Superior temporal gyrus (tissue), 1 donor: Measurements from ENCODE around the gene TAS2R39.
"Not testable (repeated sequence)": the region's sequence is repeated elsewhere in the genome, so short reads cannot be mapped to it uniquely, and the experiment has no call there.

Source experiments
- DNase-seq: peaks from one replicate; pipeline ENCODE4 v3.0.0-alpha.2; 2016; ENCODE audit errors: extremely low spot score

The TAS2R39 gene

DNA sequence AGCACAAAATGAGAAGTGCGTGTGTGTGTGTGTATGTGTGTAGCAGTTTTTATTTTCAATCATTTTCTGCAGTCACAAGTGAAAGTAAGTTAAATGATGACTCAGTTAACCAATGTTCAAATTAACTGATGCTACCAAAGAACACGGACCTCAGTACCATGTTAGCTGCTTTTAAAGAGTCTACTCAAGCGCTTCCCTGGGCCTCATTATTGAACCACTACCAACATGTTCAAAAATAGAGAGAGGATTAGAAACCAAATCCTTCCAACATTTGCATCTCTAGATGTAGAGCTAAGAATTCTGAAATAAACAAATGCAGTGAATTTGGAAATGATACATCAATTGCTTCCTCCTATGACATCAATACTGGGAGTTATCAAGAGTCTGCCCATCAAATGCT is at the start of gene TAS2R39:
TSS of gene TAS2R39 (plus strand) at position 396 of the 400 bp plus-strand sequence. CDS start at position 396, 0 bp downstream.
- DNase-seq = no peak

DNA sequence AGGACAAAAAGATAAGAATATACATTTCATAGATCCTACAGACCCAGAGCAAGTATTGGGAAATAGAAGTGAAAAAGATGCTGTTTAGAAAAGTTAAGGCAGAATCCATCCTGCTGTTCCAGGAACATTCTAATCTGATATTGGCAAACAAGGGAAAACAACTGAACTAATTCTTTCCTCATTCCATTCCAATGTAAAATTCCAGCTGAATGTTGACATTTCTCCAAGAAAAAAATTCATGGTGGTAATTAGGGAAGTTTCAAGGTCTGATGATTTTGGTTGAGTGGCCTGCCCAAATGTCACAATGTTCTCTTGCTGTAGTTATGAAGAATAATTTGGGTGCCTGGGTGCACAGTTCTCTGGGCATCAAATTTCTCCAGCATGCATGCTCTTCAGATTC is 36.1 kb upstream of the TAS2R39 start:
- DNase-seq = no peak

DNA sequence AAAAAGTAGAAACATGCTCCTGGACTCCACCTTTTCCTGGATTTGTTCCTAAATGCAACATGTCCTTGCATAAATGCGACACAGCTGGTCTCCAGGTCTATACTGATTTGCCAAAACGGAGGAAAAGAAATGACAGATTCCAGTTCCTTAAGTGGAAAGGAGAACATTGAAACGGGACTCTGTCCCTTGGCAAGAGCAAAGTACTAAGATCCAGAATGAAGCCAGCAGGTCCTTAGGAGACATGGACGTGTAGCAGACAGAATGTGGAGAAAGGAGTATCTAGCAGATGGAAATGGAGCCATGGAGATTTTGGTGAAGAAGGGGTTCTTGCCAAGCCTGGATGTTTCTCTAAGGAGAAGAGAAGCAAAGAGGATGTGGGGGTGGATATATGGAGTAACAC is 35.2 kb upstream of the TAS2R39 start:
- no peak for DNase-seq

DNA sequence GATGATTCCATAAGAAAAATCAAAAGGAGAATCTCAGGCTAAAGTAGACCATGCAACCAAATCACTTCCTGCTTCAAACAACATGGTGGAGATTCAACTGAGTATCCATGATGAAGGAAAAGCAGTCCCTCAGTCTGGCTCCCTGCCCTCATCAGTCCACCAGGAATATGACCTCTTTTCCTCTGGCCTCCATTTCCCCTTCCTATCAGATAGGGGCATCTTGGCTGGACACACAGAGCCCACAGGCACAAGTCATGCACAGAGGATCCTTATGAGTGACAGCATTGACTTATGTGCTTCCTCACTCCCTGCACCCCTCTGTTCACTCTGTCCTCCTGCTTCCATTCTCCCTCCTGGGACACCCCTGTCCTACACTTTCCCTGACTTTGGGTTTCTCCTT is 34.6 kb upstream of the TAS2R39 start:
- no peak for DNase-seq

DNA sequence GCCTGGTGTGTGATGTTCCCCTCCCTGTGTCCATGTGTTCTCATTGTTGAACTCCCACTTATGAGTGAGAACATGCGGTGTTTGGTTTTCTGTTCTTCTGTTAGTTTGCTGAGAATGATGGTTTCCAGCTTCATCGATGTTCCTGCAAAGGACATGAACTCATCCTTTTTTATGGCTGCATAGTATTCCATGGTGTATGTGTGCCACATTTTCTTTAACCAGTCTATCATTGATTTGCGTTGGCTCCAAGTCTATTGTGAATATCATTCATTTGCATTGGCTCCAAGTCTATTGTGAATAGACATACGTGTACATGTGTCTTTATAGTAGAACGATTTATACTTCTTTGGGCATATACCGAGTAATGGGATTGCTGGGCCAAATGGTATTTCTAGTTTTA is 32.5 kb upstream of the TAS2R39 start:
- DNase-seq = not testable (repeated sequence)

DNA sequence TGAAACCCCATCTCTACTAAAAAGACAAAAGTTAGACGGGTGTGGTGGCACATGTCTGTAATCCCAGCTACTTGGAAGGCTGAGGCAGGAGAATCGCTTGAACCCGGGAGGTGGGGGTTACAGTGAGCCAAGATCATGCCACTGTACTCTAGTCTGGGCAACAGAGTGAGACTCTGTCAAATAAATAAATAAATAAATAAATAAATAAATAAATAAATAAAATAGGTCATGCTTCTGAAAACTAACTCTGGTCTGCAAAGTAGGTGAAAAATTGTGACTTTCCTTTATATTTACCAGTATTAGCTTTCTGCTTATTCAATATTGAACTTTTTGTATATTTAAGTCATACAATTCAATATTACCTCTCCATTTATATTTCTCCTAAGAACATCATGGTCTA is 24.6 kb upstream of the TAS2R39 start:
- not testable (repeated sequence) for DNase-seq

DNA sequence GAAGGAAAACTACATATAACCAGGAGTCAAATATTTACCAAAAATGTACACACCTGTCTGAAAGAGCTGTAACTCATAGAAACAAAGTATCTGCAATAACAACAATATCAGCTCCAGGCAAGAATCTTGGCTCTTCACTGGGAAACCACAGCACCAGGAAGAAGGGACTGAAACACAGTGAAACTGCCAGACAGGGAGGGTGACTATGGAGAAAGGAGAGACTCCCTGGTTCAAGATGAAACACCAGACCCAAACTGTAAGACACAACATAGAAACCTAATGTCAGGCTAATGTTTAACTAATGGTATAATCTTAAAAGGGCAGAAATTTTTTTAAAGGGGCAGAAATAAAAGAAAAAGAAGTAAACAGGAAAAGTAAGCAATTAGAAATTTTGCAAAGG is 11.5 kb upstream of the TAS2R39 start:
- DNase-seq = no peak

DNA sequence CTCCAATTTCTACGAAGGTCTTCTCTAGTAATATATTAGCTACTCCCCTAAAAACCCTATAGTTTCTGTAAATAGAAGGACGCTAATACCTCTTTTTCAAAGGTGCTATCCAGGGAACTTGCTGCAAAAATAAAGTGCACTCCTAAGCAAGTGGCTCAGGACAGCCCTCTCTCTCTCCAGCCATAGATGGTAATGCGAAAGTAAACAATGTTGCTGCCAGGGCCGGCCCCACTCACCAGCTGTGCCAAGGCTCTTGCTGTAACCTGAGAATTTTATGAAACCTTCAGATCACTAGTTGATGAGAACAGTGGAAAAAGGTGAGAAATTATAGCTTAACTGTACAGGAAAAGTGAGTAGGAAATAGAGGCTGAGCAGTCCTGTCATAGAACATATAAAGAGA is 10.9 kb upstream of the TAS2R39 start:
- DNase-seq = no peak

DNA sequence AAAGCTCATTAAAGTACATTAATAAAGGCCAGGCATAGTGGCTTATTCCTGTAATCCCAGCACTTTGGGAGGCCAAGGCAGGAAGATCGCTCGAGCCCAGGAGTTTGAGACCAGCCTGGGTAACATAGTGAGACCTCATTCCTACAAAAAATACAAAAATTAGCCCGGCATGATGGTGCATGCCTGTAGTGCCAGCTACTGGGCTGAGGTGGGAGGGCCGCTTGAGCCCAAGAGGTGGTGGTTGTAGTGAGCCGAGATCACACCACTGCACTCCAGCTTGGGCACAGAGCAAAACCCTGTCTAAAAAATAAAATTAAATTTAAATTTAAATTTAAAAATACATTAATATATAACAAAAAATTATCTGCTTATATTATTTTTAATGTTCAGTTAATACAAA is 7.1 kb upstream of the TAS2R39 start:
- no peak for DNase-seq

DNA sequence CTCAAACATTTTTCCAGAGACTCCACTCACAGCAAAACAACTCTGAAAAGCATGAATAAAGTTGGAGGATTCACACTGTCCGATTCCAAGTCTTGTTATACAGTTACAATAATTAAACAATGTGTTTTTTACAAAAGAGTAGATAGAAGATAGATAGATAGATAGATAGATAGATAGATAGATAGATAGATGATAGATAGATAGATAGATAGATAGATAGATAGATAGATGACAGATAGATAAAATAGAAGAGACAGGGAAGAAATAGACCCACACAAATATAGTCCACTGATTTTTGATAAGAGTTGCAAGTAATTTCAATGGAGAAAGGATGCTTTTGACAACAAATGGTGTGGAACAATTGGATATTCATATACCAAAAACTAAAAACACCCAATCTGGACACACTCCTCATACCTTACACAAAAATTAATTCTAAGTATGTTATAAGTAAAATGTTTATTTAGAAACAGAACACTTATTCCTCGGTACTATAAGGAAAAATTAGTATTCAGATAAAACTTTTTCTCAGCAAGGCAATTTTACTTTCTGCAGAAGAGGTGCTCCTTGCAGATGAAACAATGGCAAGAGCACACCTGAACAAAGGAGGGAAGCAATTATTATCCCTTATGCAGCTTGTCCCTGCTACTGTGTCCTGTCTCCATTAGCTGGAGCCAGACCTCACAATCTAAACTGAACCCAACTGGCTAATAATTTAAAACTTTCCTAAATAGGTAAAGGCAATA is 5.7 kb upstream of the TAS2R39 start:
- DNase-seq = no peak

DNA sequence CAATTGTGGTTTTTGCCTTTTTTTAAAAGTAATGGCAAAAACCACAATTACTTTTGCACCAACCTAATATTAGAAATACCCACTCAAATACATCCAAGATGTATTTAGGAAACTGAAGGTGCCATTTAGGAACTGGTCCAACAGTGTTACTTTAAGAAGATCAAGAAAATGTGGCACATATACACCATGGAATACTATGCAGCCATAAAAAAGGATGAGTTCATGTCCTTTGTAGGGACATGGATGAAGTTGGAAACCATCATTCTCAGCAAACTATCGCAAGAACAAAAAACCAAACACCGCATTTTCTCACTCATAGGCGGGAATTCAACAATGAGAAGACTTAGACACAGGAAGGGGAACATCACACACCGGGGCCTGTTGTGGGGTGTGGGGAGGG is 2.4 kb upstream of the TAS2R39 start:
- not testable (repeated sequence) for DNase-seq

DNA sequence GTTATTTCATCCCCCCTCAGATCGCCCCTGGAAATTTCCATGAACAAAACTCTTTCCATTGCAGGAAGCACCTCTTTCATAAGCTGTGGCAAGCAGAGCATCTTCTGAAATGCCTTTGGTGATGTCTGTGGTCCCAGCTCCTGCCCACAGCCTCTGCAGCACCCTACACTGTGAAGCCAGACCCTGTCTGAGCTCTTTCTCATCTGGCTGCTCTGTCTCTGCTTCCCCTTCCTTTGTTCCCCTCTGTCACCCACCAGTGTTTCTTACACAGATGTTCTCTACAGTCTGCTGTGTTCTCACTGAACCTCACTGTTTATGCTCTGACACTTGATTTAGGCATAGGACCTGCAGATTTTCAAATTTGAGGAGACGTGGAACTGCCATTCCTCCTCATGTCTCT is 1.9 kb upstream of the TAS2R39 start:
- DNase-seq = no peak

DNA sequence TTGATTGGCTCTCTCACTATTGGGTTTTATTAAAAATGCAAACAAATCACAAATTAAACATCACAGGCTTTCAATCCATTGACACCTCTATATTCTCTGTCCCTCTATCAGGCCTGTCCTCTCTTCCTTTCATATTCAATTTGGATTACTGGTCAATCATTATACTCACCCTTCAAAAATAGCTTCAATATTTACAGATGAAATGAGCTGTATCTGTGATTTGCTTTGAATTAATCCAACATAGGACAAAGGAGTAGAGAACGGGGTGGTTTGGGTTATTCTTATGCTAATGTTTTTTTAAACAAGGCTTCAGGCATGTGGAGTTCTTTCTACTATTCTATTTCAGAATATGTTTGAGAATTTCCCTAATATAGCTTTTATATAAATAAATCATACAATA is 2.3 kb downstream of the TAS2R39 start:
- DNase-seq = no peak

DNA sequence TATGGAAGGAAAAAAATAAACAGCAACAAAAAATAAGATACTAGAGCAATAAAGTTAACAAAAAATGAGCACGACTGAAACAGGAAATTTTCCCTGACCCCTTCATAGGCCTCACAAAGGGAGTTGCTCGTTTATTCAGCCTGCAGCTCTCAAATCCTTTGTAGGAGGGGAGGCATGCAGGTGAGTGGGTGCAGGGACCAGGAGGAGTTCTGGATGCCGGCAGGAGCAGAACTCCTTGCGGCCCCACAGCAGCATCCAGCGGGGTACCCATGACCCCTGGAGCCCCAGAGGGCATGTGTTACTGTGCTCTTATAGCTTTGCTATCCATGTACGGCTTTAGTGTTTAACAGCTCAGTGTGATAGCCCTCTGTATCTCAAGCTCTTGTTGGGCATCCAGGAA is 5.8 kb downstream of the TAS2R39 start:
- no peak for DNase-seq

DNA sequence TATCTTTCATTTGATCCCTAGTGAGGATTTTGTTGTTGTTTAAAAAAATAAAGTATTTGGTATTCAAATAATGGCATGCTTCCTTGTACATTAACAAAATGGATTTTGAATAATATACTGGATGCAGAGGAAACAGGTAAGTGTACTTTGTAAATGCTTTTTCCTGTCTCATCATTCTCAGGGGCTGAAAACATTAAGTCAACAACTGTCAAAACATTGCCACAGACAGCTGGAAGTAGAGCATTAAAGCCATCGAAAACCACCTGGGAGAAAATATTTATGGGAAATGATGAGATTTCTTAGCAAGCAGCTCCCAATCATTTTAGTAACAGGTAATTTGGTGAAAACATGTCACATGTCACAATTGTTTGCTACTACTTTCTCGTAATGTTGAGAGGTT is 10.7 kb downstream of the TAS2R39 start:
- no peak for DNase-seq

DNA sequence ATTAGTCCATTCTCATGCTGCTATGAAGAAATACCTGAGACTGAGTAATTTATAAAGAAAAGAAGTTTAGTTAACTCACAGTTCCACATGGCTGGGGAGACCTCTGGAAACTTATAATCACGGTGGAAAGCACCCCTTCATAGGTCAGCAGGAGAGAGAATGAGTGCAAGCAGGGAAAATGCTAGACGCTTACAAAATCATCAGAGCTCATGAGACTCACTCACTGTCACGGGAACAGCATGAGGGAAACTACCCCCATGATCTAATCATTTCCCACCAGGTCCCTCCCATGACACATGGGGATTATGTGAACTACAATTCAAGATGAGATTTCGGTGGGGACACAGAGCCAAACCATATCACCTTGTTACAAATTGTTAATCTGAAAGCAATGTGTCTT is 15.8 kb downstream of the TAS2R39 start:
- DNase-seq = no peak

DNA sequence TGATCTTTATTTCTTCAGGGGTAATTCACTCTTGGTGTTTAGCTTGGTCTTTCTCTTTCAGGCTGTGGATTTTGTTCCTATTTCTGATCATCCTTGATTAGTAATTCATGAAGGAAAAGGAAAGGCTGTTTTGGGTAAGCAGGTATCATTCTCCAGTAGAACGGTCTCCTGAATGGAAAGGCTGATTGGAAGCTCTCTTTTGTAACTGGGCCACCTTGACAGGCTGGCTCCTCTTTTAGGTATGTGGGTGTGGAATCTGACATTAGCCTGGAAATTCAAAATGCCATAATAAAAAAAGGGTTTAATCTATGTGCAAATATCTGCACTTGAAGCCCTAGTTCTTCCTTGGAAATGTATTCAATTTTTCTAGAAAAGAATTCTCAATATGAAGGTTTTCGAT is 18.9 kb downstream of the TAS2R39 start:
- DNase-seq = no peak

DNA sequence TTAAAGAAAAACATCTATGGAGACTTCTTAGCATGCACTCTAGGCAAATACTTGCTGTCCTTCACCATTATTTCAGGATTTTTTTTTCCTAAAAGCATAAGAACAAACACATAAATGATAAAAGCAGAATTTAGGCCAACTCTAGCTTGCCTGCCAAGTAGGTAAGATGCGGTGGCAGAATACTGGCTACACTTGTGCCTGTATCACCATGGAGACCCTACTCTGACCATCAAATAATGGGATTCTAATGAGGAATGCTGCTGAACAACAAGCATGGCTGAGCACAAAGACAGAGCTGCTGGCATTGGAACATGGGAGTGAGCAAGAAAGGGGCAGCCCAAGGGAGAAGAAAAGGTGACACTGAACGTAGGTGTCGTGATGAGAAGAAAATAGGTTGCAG is 20.2 kb downstream of the TAS2R39 start:
- no peak for DNase-seq

DNA sequence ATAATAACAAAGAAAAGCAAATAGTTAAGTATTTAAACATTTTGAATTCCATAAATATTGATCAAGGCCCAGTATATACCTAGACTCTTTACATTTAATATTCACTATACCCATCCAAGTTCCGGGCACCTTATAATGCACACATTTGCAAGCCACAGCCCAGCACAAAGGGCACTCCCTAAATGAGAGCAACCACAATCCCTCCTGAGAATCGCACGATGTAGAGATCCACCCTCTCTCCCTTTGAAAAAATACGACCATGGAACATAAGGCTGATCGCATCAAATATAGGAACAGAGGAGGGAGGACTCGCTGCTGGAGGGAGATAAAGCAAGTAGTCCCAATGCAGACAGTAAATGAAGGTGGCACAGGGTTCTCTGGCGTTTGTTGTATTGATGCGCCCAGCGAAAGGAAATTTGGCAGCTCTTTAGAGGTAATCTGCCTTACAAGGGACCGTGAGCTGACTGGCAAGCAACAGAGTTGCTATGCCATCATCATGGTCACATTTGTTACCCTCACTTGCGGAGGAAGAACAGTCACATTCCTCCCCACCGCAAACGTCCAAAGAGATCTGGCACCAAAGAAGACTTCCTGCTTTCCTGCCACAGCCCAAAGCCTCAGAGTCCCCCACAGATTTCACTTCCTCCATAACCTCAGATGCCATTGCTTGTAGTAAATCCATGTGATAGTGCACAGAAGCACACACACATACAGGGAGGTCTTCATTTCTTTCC is 22.5 kb downstream of the TAS2R39 start:
- no peak for DNase-seq

DNA sequence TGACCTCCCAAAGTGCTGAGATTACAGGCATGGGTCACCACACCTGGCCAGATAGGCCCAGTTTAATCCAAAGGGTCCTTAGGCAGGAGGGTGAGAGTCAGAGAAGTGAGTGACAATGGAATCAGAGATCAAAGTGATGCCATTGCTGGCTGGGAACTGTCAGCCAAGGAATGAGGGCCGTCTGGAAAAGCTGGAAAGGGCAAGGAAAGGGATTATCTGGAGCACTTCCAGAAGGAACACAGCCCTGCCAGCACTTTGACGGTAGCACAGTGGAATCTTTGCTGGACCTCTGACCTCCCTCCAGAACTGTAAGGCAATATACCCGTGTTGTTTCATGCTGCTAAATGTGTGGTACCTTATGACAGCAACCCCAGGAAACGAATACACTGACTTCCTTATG is 27.3 kb downstream of the TAS2R39 start:
- DNase-seq = no peak

DNA sequence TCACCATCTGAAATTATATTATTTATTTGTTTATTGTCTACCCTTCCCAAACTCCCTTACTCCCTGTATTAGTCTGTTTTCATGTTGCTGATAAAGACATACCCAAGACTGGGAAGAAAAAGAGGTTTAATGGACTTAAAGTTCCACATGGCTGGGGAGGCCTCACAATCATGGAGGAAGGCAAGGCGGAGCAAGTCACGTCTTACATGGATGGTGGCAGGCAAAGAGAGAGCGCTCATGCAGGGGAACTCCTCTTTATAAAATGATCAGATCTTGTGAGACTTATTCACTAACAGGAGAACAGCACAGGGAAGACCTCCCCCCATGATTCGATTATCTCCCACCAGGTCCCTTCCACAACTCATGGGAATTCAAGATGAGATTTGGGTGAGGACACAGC is 30.3 kb downstream of the TAS2R39 start:
- not testable (repeated sequence) for DNase-seq

DNA sequence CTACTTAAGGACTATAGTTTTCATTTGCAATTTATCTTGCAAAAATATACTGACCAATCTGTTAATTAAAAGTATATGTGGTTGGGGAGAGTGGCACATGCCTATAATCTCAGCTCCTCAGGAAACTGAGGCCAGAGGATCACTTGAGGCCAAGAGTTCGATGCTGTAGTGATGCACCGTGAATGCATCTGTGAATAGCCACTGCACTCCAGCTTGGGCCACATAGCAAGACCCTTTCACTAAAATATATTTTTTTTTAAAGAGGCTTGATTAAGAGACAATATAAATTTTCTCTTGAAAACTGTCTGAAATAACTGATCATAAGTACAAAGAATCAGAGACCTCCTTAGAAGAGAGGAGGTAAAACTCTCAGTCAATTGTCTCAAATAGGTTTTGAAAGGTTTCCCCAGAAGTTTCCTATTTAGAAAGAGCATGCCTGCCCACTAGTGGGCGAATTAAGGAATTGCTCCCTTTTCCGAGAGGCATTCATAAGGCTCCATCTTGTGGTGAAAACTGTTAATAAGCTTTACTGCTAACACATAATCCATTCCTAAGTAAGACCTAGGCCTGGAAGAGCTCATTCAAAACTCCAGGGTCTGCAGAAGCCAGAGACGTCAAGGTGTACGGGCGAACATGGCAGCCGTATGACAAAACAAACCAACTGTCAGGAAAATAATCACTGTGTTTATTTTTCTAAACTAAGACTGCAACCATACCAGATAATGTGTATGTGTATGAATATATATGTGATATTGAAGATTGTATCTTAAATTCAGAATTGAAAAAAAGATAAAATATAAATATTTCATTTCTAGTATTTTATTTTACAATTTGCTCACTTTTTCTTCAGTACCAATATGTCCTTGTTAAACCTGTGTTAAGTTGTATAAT is 31.8 kb downstream of the TAS2R39 start:
- DNase-seq = peak; percentile 99
